Hepatocyte (in vitro differentiated cells): Measurements from ENCODE around the gene LHX4.

Experiments used
- EZH2 ChIP-seq: fragments of 200-600 bp; sonication (generic); IDR thresholded peaks from 2 replicates; pipeline ENCODE4 v1.6.1; 2016; ENCODE audit warnings: antibody characterized with exemption, mild to moderate bottlenecking, borderline replicate concordance
- TF ChIP-seq, protein P1 (sequence below): fragments of 200-600 bp; sonication (generic); IDR thresholded peaks from 2 replicates; pipeline ENCODE4 v1.5.1; 2016; ENCODE audit warnings: antibody characterized with exemption, mild to moderate bottlenecking; ENCODE audit not compliant: poor library complexity

DNA sequence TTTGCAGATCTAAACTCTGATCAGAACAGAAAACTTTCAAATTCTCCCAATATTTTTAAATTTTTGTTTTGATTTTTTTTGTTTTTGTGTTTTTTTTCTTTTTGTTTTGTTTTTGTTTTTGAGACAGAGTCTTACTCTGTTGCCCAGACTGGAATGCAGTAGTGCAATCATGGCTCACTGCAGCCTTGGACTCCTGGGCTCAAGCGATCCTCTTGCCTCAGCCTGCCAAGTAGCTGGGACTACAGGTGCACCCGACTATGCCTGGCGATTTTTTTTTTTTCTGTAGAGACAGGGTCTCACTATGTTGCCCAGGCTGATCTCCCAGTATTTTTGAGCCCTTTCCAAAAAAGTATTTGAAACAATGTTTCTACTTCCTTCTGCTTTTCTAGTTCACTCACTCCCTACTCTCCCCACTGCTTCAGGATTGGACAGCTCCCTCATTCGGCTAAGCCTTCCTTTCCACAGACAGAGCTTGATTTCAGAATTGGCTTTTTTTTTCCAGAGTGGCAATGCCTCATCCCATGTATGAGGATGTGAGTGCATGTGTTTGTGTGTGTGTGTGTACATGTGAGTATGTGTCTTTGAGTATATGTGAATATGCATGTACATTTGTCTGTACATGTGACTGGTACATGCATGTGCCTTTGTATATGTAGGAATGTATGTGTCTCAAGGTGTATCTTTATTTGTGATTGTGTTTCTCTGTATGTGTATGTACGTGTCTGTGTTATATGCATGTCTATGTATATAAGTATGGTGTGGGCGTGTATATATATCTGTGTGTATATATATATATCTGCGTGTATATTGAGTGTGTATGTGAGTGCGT, 11.9 kb downstream of the LHX4 start:
- TF ChIP-seq EZH2 = no peak
- TF ChIP-seq, protein P1, sequence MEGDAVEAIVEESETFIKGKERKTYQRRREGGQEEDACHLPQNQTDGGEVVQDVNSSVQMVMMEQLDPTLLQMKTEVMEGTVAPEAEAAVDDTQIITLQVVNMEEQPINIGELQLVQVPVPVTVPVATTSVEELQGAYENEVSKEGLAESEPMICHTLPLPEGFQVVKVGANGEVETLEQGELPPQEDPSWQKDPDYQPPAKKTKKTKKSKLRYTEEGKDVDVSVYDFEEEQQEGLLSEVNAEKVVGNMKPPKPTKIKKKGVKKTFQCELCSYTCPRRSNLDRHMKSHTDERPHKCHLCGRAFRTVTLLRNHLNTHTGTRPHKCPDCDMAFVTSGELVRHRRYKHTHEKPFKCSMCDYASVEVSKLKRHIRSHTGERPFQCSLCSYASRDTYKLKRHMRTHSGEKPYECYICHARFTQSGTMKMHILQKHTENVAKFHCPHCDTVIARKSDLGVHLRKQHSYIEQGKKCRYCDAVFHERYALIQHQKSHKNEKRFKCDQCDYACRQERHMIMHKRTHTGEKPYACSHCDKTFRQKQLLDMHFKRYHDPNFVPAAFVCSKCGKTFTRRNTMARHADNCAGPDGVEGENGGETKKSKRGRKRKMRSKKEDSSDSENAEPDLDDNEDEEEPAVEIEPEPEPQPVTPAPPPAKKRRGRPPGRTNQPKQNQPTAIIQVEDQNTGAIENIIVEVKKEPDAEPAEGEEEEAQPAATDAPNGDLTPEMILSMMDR = no peak
